Natural killer cell (primary cell): ENCODE measurements around the gene MYO5B. TPM values are rescaled to one million over a fixed set of nuclear protein-coding genes. Genes with fewer than 3 reads are reported as not detected.
"Not testable (repeated sequence)": the region's sequence is repeated elsewhere in the genome, so short reads cannot be mapped to it uniquely, and the experiment has no call there.

Source experiments
- ATAC-seq, 3 donors: fragments of 150-1000 bp in 2 of 3; fragments of 200-7000 bp in 1 of 3; cut with Tn5 transposase; 1 replicate in 1 of 3; 2 replicates in 2 of 3; pipeline ENCODE4 v1.10.0; 2021; ENCODE audit warnings: mild to moderate bottlenecking in 2 of 3, moderate library complexity in 2 of 3
- DNase-seq, 2 donors: peaks; one replicate each; pipeline versions ENCODE4 v3.0.0 to v3.0.0-alpha.2; 2013 to 2021; ENCODE audit warnings: mixed read lengths in 1 of 2
- H3K27ac ChIP-seq: one replicate; pipeline ENCODE4 v1.5.1; 2013; ENCODE audit warnings: mild to moderate bottlenecking, low read length
- H3K27me3 ChIP-seq: one replicate; pipeline ENCODE4 v1.6.1; 2013; ENCODE audit warnings: low read length; ENCODE audit not compliant: control insufficient read depth, insufficient read depth
- H3K36me3 ChIP-seq: one replicate; pipeline ENCODE4 v1.6.1; 2013; ENCODE audit warnings: low read length; ENCODE audit not compliant: control insufficient read depth, insufficient read depth
- H3K4me1 ChIP-seq: one replicate; pipeline ENCODE4 v1.6.1; 2013; ENCODE audit warnings: low read length; ENCODE audit not compliant: control insufficient read depth, insufficient read depth
- H3K4me3 ChIP-seq: one replicate; pipeline ENCODE4 v1.5.1; 2013; ENCODE audit warnings: low read length
- H3K9me3 ChIP-seq: one replicate; pipeline ENCODE4 v1.6.1; 2013; ENCODE audit warnings: low read length; ENCODE audit not compliant: control insufficient read depth, insufficient read depth
- H3K27ac Mint-ChIP-seq, 2 donors: one replicate each; pipeline ENCODE4 v1.8.0; 2022; ENCODE audit warnings: mild to moderate bottlenecking in 2 of 2, mixed read lengths in 2 of 2, moderate library complexity in 1 of 2
- H3K27me3 Mint-ChIP-seq, 2 donors: one replicate each; pipeline ENCODE4 v1.8.0; 2022; ENCODE audit warnings: low read depth in 2 of 2, mixed read lengths in 2 of 2
- H3K36me3 Mint-ChIP-seq: one replicate; pipeline ENCODE4 v1.8.0; 2022; ENCODE audit warnings: mixed read lengths
- H3K4me1 Mint-ChIP-seq, 2 donors: one replicate each; pipeline ENCODE4 v1.8.0; 2022; ENCODE audit warnings: mixed read lengths in 2 of 2
- H3K4me3 Mint-ChIP-seq: one replicate; pipeline ENCODE4 v1.8.0; 2022; ENCODE audit warnings: mild to moderate bottlenecking, moderate library complexity, mixed read lengths
- H3K9me3 Mint-ChIP-seq, 2 donors: one replicate each; pipeline ENCODE4 v1.8.0; 2022; ENCODE audit warnings: mixed read lengths in 2 of 2
- WGBS: methylation state at CpG from one replicate; pipeline ENCODE4 v1.1.7; 2013; ENCODE audit warnings: missing lambda C conversion rate; ENCODE audit not compliant: insufficient coverage; 5-methylcytosine and 5-hydroxymethylcytosine counted together
- intact Hi-C: fragments of 100-400 bp; cut with micrococcal nuclease; formaldehyde crosslinking; loops from one replicate; pipeline ENCODE4 v1.14.2; 2022
- total RNA-seq, 4 donors: library from RNA; stranded (reverse); fragments of 120-200 nt in 1 of 4; gene quantifications; one replicate each; pipeline versions ENCODE4 v1.2.3 to v1.2.4, GENCODE V29; 2013 to 2022
- TF ChIP-seq, protein P1 (sequence below): fragments of 200-600 bp; IDR thresholded peaks from one replicate; pipeline ENCODE4 v1.8.0; 2022; ENCODE audit warnings: antibody characterized with exemption

The MYO5B gene
- total RNA-seq, 3 donors from 2014 or later (not counting 1 experiment from before 2014, with no cell fraction given), result 0.33 TPM; not detected in 2

- TF ChIP-seq, protein P1, sequence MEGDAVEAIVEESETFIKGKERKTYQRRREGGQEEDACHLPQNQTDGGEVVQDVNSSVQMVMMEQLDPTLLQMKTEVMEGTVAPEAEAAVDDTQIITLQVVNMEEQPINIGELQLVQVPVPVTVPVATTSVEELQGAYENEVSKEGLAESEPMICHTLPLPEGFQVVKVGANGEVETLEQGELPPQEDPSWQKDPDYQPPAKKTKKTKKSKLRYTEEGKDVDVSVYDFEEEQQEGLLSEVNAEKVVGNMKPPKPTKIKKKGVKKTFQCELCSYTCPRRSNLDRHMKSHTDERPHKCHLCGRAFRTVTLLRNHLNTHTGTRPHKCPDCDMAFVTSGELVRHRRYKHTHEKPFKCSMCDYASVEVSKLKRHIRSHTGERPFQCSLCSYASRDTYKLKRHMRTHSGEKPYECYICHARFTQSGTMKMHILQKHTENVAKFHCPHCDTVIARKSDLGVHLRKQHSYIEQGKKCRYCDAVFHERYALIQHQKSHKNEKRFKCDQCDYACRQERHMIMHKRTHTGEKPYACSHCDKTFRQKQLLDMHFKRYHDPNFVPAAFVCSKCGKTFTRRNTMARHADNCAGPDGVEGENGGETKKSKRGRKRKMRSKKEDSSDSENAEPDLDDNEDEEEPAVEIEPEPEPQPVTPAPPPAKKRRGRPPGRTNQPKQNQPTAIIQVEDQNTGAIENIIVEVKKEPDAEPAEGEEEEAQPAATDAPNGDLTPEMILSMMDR, result no peak
Observed at GRCh38 chr18:50231621-50232020, 36.7 kb upstream of the MYO5B start.

GRCh38 chr18:50220249-50220648 lies 25.3 kb upstream of the MYO5B start:
- H3K9me3 Mint-ChIP-seq, H3K36me3 Mint-ChIP-seq, H3K27ac Mint-ChIP-seq, H3K4me3 Mint-ChIP-seq, H3K4me1 ChIP-seq, H3K4me1 Mint-ChIP-seq, DNase-seq, intact Hi-C loops, H3K36me3 ChIP-seq, H3K4me3 ChIP-seq, H3K9me3 ChIP-seq, ATAC-seq, H3K27ac ChIP-seq, H3K27me3 ChIP-seq: not testable (repeated sequence)
- H3K27me3 Mint-ChIP-seq, result peaks cover 28 to 57% of the 10 kb centered on the region in 2 donors
- WGBS, result 89% methylated on average over 4 of the region's 4 CpGs

More at GRCh38 chr18:50231621-50232020, 36.7 kb upstream of the MYO5B start:
- Mint-ChIP-seq H3K9me3 (no peaks in the 10 kb centered on the region), H3K36me3 (no peaks in the 10 kb centered on the region), H3K27ac (no peak overlapping the region), H3K27me3 (peaks cover 20 to 32% of the 10 kb centered on the region in 2 donors), H3K4me3 (no peak overlapping the region), H3K4me1 (no peaks in the 10 kb centered on the region)
- WGBS, result 71% methylated on average over 4 of the region's 4 CpGs
- no peak for DNase-seq
- H3K4me1 ChIP-seq, result no peaks in the 10 kb centered on the region
- no peak for ATAC-seq
- no peak overlapping the region for H3K4me3 ChIP-seq
- H3K36me3 ChIP-seq, result no peaks in the 10 kb centered on the region
- no peaks in the 10 kb centered on the region for H3K27me3 ChIP-seq
- H3K9me3 ChIP-seq, result no peaks in the 10 kb centered on the region
- intact Hi-C loops, result no loop called here
- no peak overlapping the region for H3K27ac ChIP-seq

DNA sequence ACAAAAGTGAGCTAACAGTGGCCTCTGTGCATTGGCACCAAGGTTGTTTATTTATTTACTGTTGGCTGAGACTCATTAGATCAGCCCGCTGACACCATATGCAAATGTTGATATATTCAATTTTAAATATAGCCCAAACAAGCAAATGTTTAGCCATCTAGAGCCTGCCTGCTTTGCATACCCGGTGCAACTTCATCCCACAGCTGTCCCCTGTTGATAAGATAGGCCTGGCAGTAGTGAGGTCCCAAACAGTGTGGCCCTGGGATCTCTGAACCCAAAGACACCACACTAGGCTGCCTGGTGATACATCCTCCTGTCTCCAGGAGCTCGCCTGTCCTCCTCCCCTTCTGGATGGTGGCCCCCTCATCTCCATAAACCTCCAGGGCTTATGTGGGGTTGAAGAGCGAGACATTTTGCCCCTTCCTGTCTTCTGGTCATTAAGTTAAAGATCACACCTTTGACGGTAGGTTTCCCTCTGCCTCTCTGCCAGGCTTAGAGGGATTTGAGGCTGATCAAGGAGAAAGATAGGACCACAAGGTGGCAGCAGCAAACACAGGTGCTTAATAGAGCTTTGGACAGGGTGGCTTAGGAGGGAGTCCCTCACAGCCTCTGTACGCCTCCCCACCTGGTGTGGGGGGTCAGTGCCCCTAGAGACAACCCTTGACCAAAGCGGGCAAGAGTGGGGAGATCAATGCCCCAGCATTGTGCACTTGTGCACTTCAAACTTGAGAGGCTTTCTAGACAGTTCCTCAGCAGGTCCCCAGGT lies 23.7 kb upstream of the MYO5B start:
- intact Hi-C loops, result loop anchor here (1.0 kb wide), 1 partner anchor 139 kb away; no protein-coding TSS in a partner anchor

GRCh38 chr18:50209311-50209710 lies 14.4 kb upstream of the MYO5B start:
- Mint-ChIP-seq H3K9me3 (no peaks in the 10 kb centered on the region), H3K36me3 (no peaks in the 10 kb centered on the region), H3K27me3 (peaks cover 30 to 32% of the 10 kb centered on the region in 2 donors), H3K27ac (no peak overlapping the region), H3K4me3 (no peak overlapping the region), H3K4me1 (peaks cover 0 to 2% of the 10 kb centered on the region in 2 donors)
- H3K4me1 ChIP-seq, result no peaks in the 10 kb centered on the region
- 90% methylated on average over 3 of the region's 4 CpGs for WGBS
- TF ChIP-seq, protein P1, result no peak
- no peaks in the 10 kb centered on the region for H3K36me3 ChIP-seq
- no peaks in the 10 kb centered on the region for H3K27me3 ChIP-seq
- H3K4me3 ChIP-seq, result no peak overlapping the region
- no peaks in the 10 kb centered on the region for H3K9me3 ChIP-seq
- no peak for DNase-seq
- no peak overlapping the region for H3K27ac ChIP-seq
- no peak for ATAC-seq
- intact Hi-C loops, result no loop called here

More for the DNA sequence above, 23.7 kb upstream of the MYO5B start:
- peak in 2 of 3 donors; percentile 41 to 54 for ATAC-seq
- WGBS, result 58% methylated on average over 7 of the region's 7 CpGs
- no peak overlapping the region for H3K27ac ChIP-seq
- no peaks in the 10 kb centered on the region for H3K36me3 ChIP-seq
- peaks cover 32 to 63% of the 10 kb centered on the region in 2 donors for H3K27me3 Mint-ChIP-seq
- H3K9me3 Mint-ChIP-seq, result peaks cover 4 to 8% of the 10 kb centered on the region in 2 donors
- TF ChIP-seq, protein P1, result no peak
- no peak overlapping the region for H3K27ac Mint-ChIP-seq
- no peaks in the 10 kb centered on the region for H3K4me1 ChIP-seq
- no peaks in the 10 kb centered on the region for H3K4me1 Mint-ChIP-seq
- peaks cover 7% of the 10 kb centered on the region for H3K36me3 Mint-ChIP-seq
- H3K4me3 ChIP-seq, result no peak overlapping the region
- H3K27me3 ChIP-seq, result no peaks in the 10 kb centered on the region
- peaks cover 4% of the 10 kb centered on the region for H3K9me3 ChIP-seq
- H3K4me3 Mint-ChIP-seq, result no peak overlapping the region
- DNase-seq, result peak in 1 of 2 donors; percentile 69
